Brain pericyte (primary cell): ENCODE data around the gene SAMD14.

ENCODE experiments used
- DNase-seq: peaks from one replicate; pipeline ENCODE4 v3.0.0-alpha.2; 2012; ENCODE audit warnings: low read depth, low spot score

SAMD14 gene

GRCh38 chr17:50148226-50149090 lies 18.5 kb upstream of the SAMD14 start:
- no peak for DNase-seq

- no peak for DNase-seq
Measured at GRCh38 chr17:50147841-50148225, 17.9 kb upstream of the SAMD14 start.

- no peak for DNase-seq
Measured at GRCh38 chr17:50146927-50147665, 17.1 kb upstream of the SAMD14 start.

GRCh38 chr17:50146230-50146926 lies 16.4 kb upstream of the SAMD14 start:
- DNase-seq, result no peak

DNA sequence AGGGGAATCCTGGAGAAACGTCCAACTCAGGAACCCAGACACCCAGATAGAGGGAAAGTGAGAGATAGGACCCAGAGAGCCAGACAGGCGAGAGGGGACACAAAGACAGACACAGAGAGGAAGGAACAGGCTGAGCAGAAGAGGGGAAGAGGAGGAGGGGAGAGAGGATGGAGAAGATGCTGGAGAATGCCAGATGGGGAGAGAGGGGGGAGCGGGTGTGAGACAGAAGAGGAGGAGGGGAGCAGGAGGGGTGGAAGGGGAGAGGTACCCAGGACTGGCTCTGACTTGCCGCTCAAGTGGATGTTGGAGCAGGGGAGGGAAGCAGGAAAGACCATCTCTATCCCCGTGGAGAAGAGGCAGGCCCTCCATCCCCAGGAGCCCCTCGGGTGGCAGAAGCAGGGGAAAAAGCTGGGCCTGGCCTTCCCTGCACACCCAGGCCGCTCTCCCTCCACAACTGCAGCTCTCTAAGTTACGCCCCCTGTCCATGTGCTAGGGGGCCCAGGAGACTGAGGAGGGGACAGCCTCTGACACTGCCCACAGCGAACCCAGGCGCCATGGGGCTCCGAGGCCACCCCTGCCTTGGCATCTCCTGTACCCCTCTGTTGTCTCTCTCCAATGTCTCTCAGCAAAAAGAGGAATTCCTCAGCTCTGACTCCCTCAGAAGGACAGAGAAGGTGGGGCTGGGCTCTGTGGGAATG lies 15.7 kb upstream of the SAMD14 start:
- no peak for DNase-seq

- DNase-seq, result no peak
Measured at GRCh38 chr17:50144845-50145531, 15.0 kb upstream of the SAMD14 start.

GRCh38 chr17:50144355-50144754 lies 14.4 kb upstream of the SAMD14 start:
- DNase-seq, result no peak

DNA sequence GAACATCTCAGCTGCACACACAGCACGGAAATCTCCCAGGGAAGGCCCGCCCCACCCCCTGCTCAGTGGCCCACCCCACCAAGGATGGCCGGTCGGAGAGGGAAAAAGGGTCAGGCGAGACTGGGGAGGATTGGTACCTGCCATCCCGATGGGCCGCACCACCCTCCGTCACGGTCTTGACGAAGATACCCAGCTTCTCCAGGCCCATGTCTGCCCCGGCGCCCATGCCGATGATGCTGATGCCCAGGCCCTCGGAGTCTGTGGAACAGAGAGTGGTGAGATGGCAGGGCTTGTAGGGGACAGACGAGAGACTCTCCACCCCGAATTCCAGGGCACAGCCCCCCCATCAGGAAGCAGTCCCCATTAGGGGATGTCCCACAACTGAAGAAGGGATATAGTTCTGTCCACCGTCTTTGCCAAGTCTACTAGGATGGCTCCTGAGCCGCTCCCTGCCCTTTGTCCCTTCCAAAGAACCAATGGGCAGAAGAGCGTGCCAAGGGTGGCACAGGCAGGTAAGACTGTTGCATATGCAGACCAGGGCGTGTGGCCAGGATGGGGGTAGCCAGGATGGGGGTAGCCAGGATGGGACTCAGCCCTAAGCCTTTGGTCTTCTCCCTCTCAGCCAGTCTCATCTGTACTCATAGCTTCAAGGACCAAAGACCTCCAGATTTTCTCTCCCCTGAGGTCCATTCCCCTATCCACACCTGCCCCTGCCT lies 13.7 kb upstream of the SAMD14 start:
- DNase-seq, result no peak

DNA sequence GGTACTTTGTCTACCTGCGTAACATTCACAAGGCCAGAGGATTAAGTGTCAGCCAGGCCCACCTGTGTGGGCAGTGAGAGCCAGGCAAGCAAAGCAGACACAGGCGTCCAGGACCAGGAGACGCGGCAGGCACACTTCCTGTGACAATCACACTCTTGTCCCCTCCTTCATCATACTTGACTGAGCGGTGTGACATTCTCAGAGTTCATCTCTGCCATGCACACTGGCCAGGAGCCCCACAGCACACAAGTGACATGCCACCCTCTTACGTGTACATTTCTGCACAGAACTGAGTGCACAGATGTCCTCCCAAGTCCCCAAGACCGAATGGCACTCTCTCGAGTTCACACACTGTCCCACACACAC lies 11.8 kb upstream of the SAMD14 start:
- no peak for DNase-seq

DNA sequence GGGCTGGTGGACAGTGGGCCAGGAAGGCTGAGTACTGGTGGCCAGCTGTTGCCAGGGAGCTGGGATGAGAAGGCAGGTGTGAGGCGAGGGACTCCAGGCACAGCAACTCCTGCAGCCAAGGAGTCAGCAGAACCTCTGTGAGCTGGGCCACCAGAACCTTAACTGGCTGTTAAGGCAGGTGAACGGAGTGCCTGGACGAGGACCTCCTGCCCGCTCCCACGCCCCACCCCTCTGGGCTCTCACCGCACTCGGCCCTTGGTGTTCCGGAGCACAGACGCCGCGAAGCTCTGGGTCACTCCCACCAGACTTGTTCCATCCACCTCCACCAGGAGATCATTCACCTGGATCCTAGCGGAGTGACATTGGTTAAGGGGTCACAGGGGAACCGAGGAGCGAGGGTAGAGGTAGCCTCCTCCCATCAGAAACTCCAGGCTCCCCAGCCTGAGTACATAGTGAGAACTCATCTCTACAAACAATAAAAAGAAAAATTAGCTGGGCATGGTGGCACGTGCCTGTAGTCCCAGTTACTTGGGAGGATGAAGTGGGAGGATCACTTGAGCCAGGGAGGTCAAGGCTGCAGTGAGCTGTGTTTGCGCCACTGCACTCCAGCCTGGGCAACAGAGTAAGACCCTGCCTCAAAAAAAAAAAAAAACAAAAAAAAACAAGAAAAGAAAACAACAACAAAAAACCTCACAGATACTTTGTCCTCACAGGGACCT lies 11.2 kb upstream of the SAMD14 start:
- no peak for DNase-seq

GRCh38 chr17:50139950-50140885 lies 10.3 kb upstream of the SAMD14 start:
- DNase-seq, result no peak

DNA sequence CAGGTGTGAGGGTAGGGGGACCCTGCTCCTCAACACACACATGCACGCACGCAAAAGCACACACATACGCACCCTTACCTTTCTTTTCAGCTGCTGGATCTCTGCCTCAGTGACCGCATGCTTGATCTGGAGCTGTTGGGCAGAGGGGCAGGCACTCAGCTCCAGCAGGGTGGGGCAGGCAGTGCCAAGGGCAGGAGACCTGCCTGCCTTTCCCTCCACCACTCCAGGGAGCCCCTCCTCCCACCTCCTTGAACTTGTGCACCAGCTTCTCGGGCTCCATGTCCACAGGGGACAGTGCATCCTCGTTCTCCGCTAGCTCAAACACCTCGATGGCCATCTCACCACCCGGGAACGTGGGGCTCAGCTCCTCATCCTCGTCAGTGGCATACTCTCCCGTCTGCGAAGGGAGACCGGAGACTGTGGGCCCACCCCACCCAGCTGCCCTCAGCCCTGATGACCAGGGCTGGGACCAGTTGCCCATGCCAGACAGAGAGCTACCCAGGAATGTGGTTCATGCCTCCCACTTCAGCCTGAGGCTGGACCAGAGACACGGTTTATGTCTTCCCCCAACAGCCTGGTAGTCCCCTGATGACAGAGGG lies 9.3 kb upstream of the SAMD14 start:
- no peak for DNase-seq

DNA sequence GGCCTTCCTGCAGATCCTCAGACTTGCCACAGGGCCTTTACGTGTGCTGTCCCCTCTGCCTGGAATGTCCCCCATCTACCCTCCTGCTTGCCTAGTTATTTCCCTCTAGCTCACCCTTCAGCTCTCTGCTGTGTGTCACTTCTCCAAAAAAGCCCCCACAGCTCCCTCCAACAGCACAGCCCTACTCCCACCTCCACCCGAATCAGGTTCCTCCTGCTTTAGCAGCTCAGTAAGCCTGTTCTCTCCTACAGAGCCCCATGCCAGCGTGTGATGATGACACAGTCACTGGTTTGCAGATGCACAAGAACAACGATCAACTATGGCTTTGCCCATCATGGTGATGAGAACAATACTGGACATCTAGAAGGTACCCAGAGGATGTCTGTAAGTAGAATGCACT lies 7.1 kb upstream of the SAMD14 start:
- no peak for DNase-seq

DNA sequence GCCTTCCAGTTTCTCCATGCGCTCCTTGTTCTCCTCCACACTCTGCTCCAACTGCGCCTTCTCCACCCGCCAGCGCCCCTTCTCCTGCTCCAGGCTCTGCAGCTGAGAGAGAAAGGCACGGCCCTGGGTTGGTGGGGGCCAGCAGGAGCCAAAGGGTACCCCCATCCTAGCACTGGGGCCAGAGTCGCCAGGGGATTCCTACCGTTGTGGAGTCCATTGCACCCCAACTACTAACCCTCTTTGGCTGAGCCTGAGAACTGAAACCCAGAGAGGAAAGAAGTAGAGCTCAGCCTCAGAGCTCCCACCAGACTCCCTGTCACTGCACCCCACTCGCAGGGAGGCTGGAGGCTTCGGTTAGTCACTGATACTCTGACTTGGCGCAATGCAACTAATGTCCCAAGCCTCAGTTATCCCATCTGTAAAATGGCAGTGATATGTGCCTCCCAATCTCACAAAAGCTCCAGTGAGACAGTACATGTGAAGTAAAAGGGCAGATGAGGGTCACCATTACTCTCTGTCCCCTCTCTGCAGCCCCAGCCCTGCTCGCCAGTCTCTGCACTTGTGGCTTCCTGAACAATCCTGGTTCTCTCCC lies 6.2 kb upstream of the SAMD14 start:
- no peak for DNase-seq

GRCh38 chr17:50135316-50136095 lies 5.5 kb upstream of the SAMD14 start:
- DNase-seq, result no peak

- DNase-seq, result no peak
Measured at GRCh38 chr17:50134206-50135110, 4.5 kb upstream of the SAMD14 start.
